Fibroblast of lung (primary cell): ENCODE data around the gene MACROD2. TPM values are rescaled to one million over a fixed set of nuclear protein-coding genes. Genes with fewer than 3 reads are reported as not detected.

Experiments used
- DNase-seq, 2 donors: peaks; one replicate each; pipeline versions ENCODE4 v3.0.0 to v3.0.0-alpha.2; 2010; ENCODE audit warnings: low read depth in 2 of 2
- H2AFZ ChIP-seq: 2 replicates; pipeline ENCODE4 v1.5.1; 2012; ENCODE audit warnings: low read length, control low read depth, inconsistent platforms
- H3K27ac ChIP-seq: 2 replicates; pipeline ENCODE4 v1.5.1; 2011; ENCODE audit warnings: low read length, control low read depth; ENCODE audit not compliant: insufficient read depth
- H3K27me3 ChIP-seq: 2 replicates; pipeline ENCODE4 v1.5.1; 2011; ENCODE audit warnings: mild to moderate bottlenecking, low read length; ENCODE audit not compliant: control insufficient read depth, insufficient read depth
- H3K36me3 ChIP-seq: 2 replicates; pipeline ENCODE4 v1.5.1; 2011; ENCODE audit warnings: low read length; ENCODE audit not compliant: control insufficient read depth, insufficient read depth
- H3K4me1 ChIP-seq: 2 replicates; pipeline ENCODE4 v1.5.1; 2011; ENCODE audit warnings: low read length; ENCODE audit not compliant: control insufficient read depth, insufficient read depth; ENCODE audit errors: extremely low read depth
- H3K4me2 ChIP-seq: 2 replicates; pipeline ENCODE4 v1.5.1; 2011; ENCODE audit warnings: low read length, control low read depth; ENCODE audit not compliant: insufficient read depth; ENCODE audit errors: extremely low read depth
- H3K4me3 ChIP-seq, 4 experiments: fragments of 200-600 bp in 1 of 4; sonication (generic) in 1 of 4; replicated peaks in 1 of 4; 2 replicates each; pipeline ENCODE4 v1.5.1; 2011 to 2016; ENCODE audit warnings: low read length in 4 of 4, low read depth in 3 of 4, mild to moderate bottlenecking in 3 of 4, control low read depth in 2 of 4, inconsistent platforms in 1 of 4, mixed read lengths in 1 of 4; ENCODE audit not compliant: insufficient read depth in 1 of 4; ENCODE audit errors: control extremely low read depth in 1 of 4
- H3K79me2 ChIP-seq: 2 replicates; pipeline ENCODE4 v1.5.1; 2012; ENCODE audit warnings: mild to moderate bottlenecking, low read length, inconsistent platforms; ENCODE audit not compliant: control insufficient read depth, insufficient read depth
- H3K9ac ChIP-seq: 2 replicates; pipeline ENCODE4 v1.5.1; 2011; ENCODE audit warnings: mild to moderate bottlenecking, low read length, control low read depth; ENCODE audit not compliant: insufficient read depth
- H3K9me3 ChIP-seq: 2 replicates; pipeline ENCODE4 v1.5.1; 2012; ENCODE audit warnings: low read depth, low read length; ENCODE audit not compliant: control insufficient read depth, insufficient read depth
- H4K20me1 ChIP-seq: 2 replicates; pipeline ENCODE4 v1.5.1; 2011; ENCODE audit warnings: low read length; ENCODE audit not compliant: control insufficient read depth, insufficient read depth; ENCODE audit errors: extremely low read depth
- CTCF ChIP-seq, 2 donors: IDR thresholded peaks in 1 of 2; conservative IDR thresholded peaks in 1 of 2; 1 replicate in 1 of 2; 2 replicates in 1 of 2; pipeline ENCODE4 v1.5.1; 2011 to 2012; ENCODE audit warnings: low read length in 2 of 2, control low read depth in 1 of 2, inconsistent platforms in 1 of 2, low read depth in 1 of 2, mild to moderate bottlenecking in 1 of 2
- EZH2 ChIP-seq: IDR thresholded peaks from 2 replicates; pipeline ENCODE4 v1.5.1; 2012; ENCODE audit warnings: low read length, control low read depth, mild to moderate bottlenecking; ENCODE audit errors: missing control alignments
- polyA plus RNA-seq, 2 donors: library from polyadenylated mRNA; depleted of rRNA in 1 of 2; stranded (reverse) in 1 of 2; unstranded in 1 of 2; fragments of >200 nt; gene quantifications; 2 replicates each; pipeline ENCODE4 v1.2.1, GENCODE V29; 2011 to 2012; ENCODE audit warnings: missing spikeins in 1 of 2
- total RNA-seq: library from RNA; depleted of rRNA; stranded (reverse); fragments of >200 nt; gene quantifications from 2 replicates; pipeline ENCODE4 v1.2.1, GENCODE V29; 2014

Gene MACROD2
- total and polyA plus RNA-seq, 2 donors (not counting 1 experiment from before 2014, with no cell fraction given), result 0.54 to 1.7 TPM

GRCh38 chr20:14918976-14919375 lies 923.7 kb downstream of the MACROD2 start:
- no peak overlapping the region for H3K27ac ChIP-seq
- DNase-seq, result no peak

GRCh38 chr20:14919501-14920081 lies 924.3 kb downstream of the MACROD2 start:
- TF ChIP-seq EZH2 (no peak), CTCF (conservative IDR thresholded peaks at IDR 0.05 in 1 of 2, IDR thresholded peaks at IDR 0.05 in 1 of 2; ENCODE audit: low read depth in 1 of 2, low read length in 2 of 2) (no peak)
- Histone ChIP-seq H2AFZ (no peak overlapping the region), H3K9me3 (no peaks in the 10 kb centered on the region), H3K4me3 (no peak overlapping the region), H3K4me1 (no peaks in the 10 kb centered on the region), H3K27ac (no peak overlapping the region), H3K36me3 (no peaks in the 10 kb centered on the region), H3K9ac (no peak overlapping the region), H3K27me3 (no peaks in the 10 kb centered on the region), H4K20me1 (no peaks in the 10 kb centered on the region), H3K4me2 (no peak overlapping the region), H3K79me2 (no peaks in the 10 kb centered on the region)
- no peak for DNase-seq

More at GRCh38 chr20:14918976-14919375, 923.7 kb downstream of the MACROD2 start:
- Histone ChIP-seq H3K4me1 (no peaks in the 10 kb centered on the region), H3K79me2 (no peaks in the 10 kb centered on the region), H3K9me3 (no peaks in the 10 kb centered on the region), H3K9ac (no peak overlapping the region), H3K36me3 (no peaks in the 10 kb centered on the region), H3K4me2 (no peak overlapping the region), H2AFZ (no peak overlapping the region), H3K27me3 (no peaks in the 10 kb centered on the region), H3K4me3 (no peak overlapping the region), H4K20me1 (no peaks in the 10 kb centered on the region)
- no peak for TF ChIP-seq EZH2
- no peak for TF ChIP-seq CTCF (conservative IDR thresholded peaks at IDR 0.05 in 1 of 2, IDR thresholded peaks at IDR 0.05 in 1 of 2; ENCODE audit: low read depth in 1 of 2, low read length in 2 of 2)

GRCh38 chr20:14921513-14921912 lies 926.2 kb downstream of the MACROD2 start:
- H3K4me3 ChIP-seq, result no peak overlapping the region
- peak; percentile 21 to 73 for DNase-seq
- no peaks in the 10 kb centered on the region for H3K79me2 ChIP-seq
- no peak overlapping the region for H2AFZ ChIP-seq
- no peaks in the 10 kb centered on the region for H3K36me3 ChIP-seq
- H3K4me1 ChIP-seq, result no peaks in the 10 kb centered on the region
- H4K20me1 ChIP-seq, result no peaks in the 10 kb centered on the region
- no peaks in the 10 kb centered on the region for H3K27me3 ChIP-seq
- no peak overlapping the region for H3K27ac ChIP-seq
- no peaks in the 10 kb centered on the region for H3K9me3 ChIP-seq
- no peak overlapping the region for H3K9ac ChIP-seq
- TF ChIP-seq CTCF (conservative IDR thresholded peaks at IDR 0.05 in 1 of 2, IDR thresholded peaks at IDR 0.05 in 1 of 2; ENCODE audit: low read depth in 1 of 2, low read length in 2 of 2) (no peak), EZH2 (no peak)
- no peak overlapping the region for H3K4me2 ChIP-seq
